GM21528 (cell line): ENCODE data around the gene CRACR2B.

ENCODE experiments used
- ATAC-seq: cut with Tn5 transposase; IDR thresholded peaks from one replicate; pipeline ENCODE4 v1.9.1; 2021; ENCODE audit warnings: mild to moderate bottlenecking, moderate library complexity; ENCODE audit not compliant: unreplicated experiment, low FRiP score

Gene CRACR2B

DNA sequence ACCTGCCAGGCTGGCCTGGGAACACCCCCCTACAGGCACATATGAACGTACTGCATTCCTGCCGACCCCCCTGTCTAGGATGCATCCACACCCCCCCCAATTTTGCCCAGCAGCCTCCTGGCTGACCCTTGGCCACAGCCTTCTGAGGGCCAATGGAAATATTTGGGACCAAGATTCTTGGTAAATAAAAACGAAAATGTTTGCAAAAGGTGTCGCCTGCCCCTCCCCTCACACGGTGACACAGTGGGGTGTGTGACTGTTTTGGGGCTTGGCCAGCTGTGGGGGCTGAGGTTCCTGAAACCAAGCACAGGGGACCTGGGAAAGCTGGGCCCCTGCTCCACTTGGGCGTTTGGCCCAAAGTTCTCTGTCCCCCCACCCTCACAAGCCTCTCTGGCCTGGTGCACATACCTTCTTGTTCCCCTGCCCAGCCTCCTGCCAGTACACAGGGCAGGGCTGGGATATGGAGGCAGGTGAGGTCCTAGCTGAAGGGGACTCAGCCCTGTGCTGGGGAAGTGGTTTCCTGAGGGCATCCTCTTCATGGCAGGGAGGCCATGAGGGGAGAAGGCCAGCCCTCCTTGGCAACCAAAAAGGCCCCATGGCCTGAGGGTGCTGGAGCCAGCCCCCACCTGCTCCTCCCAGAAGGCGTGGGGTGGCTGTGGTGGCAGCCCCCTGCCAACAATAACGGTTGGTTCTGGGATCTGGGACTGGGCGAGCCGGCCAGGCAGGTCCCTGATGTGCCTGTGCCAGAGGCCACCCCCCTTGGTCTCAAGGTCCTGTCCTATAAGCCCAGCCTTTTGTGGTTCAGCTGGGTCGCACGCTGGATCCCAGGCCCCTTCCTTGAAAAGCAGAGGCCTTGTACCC lies 2.1 kb upstream of the CRACR2B start:
- no peak for ATAC-seq

DNA sequence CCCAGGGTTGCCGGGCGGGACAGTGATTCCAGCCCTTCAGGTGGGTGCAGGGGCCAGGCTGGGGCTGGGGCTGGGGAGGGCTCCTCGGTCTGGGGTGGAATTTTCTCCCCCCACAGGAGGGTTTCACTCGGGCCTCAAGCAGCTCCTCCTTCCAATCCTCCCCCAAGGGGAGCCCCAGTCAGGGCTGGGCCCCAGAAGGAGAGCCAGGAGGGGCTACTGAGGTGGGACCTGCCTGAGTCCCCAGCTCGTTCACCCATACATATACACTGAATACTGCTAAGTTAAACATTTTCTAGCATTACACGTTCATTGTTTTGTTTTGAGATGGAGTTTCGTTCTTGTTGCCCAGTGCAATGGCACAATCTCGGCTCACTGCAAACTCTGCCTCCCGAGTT lies 1.5 kb upstream of the CRACR2B start:
- no peak for ATAC-seq

DNA sequence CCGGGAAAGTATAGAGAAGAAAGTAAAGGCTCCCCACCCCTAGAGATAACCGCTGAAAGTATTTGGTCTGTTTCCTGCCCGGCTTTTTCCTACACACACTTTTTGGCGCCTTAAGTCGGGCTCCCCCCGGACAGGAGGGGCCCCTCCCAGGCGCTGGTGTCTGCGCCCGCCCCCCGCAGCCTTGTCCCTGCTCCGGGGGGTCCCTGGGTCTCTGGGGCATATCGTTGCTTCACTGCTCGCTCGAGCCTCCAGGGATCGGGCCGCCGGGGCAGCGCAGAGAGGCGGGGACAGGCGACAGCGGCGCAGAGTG lies 928 bp upstream of the CRACR2B start:
- ATAC-seq, result peak; percentile 1

GRCh38 chr11:827146-827896 lies 398 bp upstream of the CRACR2B start:
- peak; percentile 40 for ATAC-seq

- no peak for ATAC-seq
These were observed 922 bp downstream of the CRACR2B start for GRCh38 chr11:828506-829175.

DNA sequence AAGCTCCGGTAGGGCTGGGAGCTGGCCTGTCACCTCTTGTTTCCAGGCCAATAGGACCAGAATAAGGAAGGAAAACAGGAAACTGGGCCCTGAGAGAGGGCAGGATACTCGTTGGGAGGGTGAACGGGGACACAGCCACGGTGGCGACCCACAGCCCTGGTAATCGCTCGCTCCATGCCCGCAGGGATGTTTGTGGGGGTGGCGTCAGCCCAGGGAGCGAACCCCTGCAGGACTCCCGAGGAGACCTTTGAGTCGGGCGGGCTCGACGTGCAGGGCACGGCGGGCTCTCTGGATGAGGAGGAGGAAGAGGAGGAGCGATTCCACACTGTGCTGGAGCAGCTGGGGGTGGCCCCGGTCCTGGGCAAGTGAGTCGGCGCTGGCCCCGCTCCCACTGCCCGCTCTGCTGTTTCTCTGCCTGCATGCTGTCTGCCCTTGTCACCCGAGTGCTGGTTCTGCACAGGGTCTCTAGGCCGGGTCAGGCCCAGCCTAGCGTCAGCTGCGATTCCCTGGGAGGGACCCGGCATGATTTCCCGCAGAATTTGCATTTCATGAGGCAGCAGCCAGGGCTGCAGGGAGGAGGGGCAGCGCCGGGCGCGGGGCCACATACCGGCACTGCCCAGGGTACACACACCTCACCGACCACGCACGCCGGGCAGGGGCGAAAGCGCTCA lies 1.6 kb downstream of the CRACR2B start:
- no peak for ATAC-seq

DNA sequence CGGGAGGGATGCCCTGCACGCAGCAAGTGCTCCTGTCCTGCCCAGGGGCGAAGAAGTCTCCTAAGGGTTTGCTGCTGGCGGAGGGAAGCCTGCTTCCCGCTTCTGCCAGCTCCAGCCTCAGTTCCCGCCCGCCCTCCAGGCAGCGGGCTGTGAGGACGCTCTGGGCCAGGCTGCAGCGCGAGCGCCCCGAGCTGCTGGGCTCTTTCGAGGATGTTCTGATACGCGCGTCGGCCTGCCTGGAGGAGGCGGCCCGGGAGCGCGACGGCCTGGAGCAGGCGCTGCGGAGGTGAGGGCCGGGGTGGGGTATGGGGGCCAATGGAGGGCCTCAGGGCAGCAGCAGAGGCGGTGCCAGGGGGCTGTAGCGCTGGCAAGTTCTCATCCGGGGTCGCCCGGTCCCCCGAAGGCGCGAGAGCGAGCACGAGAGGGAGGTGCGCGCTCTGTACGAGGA lies 2.2 kb downstream of the CRACR2B start:
- ATAC-seq, result no peak

DNA sequence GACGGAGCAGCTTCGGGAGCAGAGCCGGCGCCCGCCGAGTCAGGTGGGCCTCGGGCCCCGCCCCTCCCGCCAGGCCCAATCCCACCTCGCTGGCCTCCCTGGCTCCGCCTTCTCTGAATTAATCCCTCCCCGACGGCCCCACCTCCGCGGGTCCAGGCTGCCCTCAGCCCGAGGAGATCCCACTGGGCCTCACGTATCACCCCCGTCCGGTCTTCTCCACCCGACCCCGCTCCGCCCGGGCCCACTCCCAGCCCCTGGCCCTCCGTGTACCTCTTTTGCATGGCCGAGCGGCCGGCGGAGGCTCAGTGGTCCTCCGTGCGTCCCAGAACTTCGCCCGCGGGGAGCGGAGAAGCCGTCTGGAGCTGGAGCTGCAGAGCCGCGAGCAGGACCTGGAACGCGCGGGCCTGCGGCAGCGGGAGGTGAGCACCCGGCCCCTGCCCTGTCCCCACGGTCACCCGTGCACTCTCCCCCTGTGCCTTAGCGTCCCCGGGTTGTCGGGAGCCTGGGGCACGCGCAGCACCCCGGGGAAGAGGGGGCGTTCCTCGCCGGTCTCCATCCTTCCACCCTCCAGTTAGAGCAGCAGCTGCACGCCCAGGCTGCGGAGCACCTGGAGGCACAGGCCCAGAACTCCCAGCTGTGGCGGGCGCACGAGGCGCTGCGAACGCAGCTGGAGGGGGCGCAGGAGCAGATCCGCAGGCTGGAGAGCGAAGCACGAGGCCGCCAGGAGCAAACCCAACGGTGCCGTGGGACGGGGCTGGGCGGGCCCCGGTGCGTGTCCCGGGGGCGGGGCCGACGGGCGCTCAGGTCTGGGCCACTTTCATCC lies 2.8 kb downstream of the CRACR2B start:
- ATAC-seq, result no peak

GRCh38 chr11:831118-831864 lies 3.6 kb downstream of the CRACR2B start:
- ATAC-seq, result no peak

- no peak for ATAC-seq
These were observed 4.3 kb downstream of the CRACR2B start for GRCh38 chr11:831961-832528.

DNA sequence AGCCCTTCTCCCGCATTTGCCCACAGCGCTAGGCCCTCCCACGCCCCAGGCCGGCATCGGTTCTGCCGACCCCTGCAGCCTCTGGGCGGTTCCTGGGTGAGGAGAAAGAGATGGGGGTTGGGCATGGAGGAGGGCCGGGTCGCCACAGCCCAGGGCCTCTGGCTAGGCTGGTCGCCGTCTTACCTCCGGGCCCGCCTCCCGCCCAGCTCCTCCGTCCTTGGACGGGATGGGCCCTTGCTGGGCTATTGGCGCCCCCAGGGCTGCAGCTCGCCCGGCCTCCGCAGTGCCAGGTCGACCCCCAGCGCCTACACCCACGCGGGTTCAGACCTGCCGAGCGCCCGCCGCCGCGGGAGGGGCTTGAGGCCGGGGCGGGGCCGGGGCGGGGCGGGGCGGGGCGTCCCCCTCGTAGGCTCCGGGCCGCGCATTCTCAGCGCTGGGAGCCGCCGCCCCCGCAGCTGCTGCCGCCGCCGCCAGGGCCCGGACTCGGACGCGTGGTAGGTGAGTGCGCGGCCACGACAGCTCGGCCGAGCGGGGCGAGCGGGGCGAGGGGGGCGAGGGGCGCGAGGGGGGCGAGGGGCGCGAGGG lies 4.9 kb downstream of the CRACR2B start, which contains the start of gene CD151:
TSS of gene CD151 (plus strand) at position 424 of the 585 bp plus-strand sequence. CDS start 3,118 bp downstream, outside the sequence.
- no peak for ATAC-seq

- no peak for ATAC-seq
These were observed 5.5 kb downstream of the CRACR2B start for GRCh38 chr11:833114-833791.

- ATAC-seq, result no peak
These were observed 6.2 kb downstream of the CRACR2B start for GRCh38 chr11:833849-834311.

- ATAC-seq, result no peak
These were observed 6.9 kb downstream of the CRACR2B start for GRCh38 chr11:834371-835316.

GRCh38 chr11:836274-836673 lies 8.6 kb downstream of the CRACR2B start:
- no peak for ATAC-seq

GRCh38 chr11:836700-837099 lies 9.0 kb downstream of the CRACR2B start:
- ATAC-seq, result no peak
